D721Med (cell line): ENCODE results near the gene MCAT.

Source experiments
- DNase-seq: peaks from one replicate; pipeline ENCODE4 v3.0.0; 2011; ENCODE audit warnings: low spot score; ENCODE audit not compliant: insufficient read length
- FAIRE-seq: peaks from 2 replicates; lab custom pipeline; 2011; peaks lifted over from hg19 to GRCh38; lab: Jason Lieb, UNC
- TF ChIP-seq, protein P1 (sequence below): IDR thresholded peaks from 2 replicates; pipeline ENCODE4 v1.5.1; 2012; ENCODE audit warnings: mild to moderate bottlenecking, control low read depth; ENCODE audit not compliant: insufficient read depth; ENCODE audit errors: missing control alignments

Gene MCAT

GRCh38 chr22:43129426-43130425, 13.5 kb downstream of the MCAT start:
- DNase-seq (no peak), FAIRE-seq (no peak)
- TF ChIP-seq, protein P1, sequence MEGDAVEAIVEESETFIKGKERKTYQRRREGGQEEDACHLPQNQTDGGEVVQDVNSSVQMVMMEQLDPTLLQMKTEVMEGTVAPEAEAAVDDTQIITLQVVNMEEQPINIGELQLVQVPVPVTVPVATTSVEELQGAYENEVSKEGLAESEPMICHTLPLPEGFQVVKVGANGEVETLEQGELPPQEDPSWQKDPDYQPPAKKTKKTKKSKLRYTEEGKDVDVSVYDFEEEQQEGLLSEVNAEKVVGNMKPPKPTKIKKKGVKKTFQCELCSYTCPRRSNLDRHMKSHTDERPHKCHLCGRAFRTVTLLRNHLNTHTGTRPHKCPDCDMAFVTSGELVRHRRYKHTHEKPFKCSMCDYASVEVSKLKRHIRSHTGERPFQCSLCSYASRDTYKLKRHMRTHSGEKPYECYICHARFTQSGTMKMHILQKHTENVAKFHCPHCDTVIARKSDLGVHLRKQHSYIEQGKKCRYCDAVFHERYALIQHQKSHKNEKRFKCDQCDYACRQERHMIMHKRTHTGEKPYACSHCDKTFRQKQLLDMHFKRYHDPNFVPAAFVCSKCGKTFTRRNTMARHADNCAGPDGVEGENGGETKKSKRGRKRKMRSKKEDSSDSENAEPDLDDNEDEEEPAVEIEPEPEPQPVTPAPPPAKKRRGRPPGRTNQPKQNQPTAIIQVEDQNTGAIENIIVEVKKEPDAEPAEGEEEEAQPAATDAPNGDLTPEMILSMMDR: no peak

GRCh38 chr22:43128928-43129424, 14.2 kb downstream of the MCAT start:
- TF ChIP-seq, protein P1: no peak
- no peak for FAIRE-seq
- no peak for DNase-seq

DNA sequence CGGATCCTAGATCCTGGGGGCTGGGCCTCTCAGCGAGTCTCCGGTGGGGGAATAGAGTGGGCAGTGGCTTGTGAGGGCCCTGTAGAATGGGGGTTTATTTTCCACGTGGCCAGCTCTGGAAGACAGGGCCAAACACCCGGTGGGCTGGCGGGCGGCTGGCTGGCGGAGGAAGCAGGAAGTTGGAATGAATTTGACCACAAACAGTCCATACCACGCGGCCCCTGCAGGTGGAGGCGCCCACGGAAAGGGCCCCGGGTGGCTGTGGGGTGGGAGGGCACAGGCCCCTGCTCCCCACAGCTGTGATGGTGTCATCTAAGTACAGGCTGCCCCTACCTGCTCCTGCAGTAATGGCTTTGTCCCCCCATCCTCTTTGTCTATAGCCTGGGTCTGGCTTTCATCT, 15.1 kb downstream of the MCAT start:
- FAIRE-seq (no peak), DNase-seq (no peak)
- TF ChIP-seq, protein P1: no peak

DNA sequence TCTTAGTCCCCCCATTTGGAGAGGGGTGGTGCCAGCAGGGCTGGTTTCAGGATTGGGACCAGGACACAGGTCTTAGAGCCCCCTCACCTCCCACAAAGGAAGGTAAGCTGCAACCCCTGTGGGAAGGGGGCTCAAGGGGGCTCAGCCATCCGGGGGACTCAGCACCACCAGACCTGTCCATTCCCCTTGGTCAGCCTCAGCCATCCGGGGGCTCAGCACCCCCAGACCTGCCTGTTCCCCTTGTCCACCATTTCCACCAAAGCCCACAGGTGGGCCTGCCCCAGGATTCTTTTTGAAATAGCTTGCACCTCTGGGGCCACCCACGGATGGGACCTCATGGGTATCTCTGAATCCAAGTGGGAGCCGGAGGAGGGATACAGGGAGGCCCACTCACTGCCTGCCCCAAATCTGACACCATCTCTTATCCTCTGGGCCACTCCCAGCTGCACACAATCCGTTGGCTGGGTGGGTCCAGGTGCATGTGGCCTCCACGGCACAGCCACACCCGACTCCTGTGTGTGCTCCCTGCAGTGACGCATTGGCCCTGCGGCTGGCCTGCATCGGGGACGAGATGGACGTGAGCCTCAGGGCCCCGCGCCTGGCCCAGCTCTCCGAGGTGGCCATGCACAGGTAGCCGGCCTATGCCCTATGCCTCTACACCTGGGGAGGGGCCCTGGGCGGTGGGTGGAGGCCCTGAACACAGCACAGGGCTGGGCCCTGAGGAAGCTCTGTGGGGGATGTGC, 15.9 kb downstream of the MCAT start:
- no peak for DNase-seq
- no peak for FAIRE-seq
- TF ChIP-seq, protein P1: no peak

- TF ChIP-seq, protein P1: no peak
- FAIRE-seq: no peak
- no peak for DNase-seq
Measured at GRCh38 chr22:43126501-43127165, 16.6 kb downstream of the MCAT start.

DNA sequence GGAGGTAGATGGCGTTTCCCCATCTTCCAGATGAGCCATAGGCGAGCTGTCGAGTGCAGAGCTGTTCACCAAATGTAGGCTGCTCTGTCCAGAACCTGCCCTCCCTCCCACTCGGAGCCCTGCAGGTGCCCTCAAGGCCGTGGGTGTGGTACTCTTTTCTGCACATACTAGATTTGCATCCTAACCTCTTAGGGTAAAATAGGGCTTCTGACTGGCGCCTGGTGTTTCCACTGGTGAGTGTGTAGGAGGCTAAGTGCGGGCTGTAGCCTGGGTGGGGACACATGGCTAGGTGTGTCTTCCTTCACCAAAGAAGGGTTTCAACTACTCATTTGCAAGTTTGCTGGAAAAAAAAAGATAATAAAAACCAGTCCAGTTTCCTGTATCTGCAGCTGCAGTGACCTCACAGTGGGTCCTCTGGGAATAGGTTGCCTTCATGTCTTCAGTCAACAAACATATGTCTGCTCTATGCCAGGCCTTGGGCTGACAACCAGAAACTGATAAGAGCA, 24.2 kb downstream of the MCAT start:
- TF ChIP-seq, protein P1: no peak
- DNase-seq (no peak), FAIRE-seq (no peak)
